ENCODE data around the gene LAMTOR5. TPM values are rescaled to one million over a fixed set of nuclear protein-coding genes. Genes with fewer than 3 reads are reported as not detected.
"Not testable (repeated sequence)": the region's sequence is repeated elsewhere in the genome, so short reads cannot be mapped to it uniquely, and the experiment has no call there.

Gene LAMTOR5
- polyA plus RNA-seq, 3 donors, result 255 to 281 (median 264) TPM

- not testable (repeated sequence) for DNase-seq
Measured at GRCh38 chr1:110437645-110438299, 30.3 kb upstream of the LAMTOR5 start.

- DNase-seq, result peak; percentile 68
Measured at GRCh38 chr1:110436635-110437034, 29.1 kb upstream of the LAMTOR5 start.

GRCh38 chr1:110434946-110435345, 27.5 kb upstream of the LAMTOR5 start:
- no peak for DNase-seq

GRCh38 chr1:110433803-110434202, 26.3 kb upstream of the LAMTOR5 start:
- no peak for DNase-seq

DNA sequence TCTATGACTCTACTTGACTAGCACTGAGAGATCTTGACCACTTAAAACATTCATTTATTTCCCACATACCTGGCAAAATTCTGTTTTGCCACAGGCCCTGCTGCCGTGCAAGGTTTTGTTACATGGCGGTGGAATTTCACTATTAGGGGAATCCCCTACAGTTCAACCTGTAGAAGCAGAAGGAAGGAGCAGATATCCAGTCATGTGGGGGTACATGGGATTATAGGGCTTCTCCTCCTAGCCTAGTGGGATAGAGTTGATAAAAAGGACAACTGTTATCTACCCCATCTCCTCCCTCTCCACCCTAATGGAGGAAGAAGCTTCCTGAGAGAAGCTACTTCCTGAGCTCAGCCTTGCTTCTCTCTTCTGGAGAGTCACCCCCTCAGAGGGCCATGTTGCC, 25.7 kb upstream of the LAMTOR5 start:
- DNase-seq, result no peak

DNA sequence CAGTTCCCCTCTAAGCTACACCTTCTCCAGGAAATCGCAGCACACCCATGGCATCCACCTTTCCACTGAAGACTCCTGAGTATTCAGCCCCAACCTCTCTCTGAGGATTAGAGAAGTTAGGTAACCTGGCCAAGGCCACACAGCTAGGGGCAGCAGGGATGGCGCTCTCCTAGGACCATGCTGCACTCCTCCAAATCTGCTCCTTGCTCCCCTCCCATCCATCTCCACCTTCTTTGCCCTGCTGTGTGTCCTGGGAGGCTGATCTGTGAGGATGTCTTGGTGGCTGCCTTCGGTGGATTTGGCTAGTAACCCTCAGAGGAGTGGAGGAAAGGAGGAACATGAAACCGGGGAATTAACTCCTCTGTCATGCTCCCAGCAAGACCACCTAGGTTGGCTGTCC, 23.4 kb upstream of the LAMTOR5 start:
- DNase-seq, result no peak

DNA sequence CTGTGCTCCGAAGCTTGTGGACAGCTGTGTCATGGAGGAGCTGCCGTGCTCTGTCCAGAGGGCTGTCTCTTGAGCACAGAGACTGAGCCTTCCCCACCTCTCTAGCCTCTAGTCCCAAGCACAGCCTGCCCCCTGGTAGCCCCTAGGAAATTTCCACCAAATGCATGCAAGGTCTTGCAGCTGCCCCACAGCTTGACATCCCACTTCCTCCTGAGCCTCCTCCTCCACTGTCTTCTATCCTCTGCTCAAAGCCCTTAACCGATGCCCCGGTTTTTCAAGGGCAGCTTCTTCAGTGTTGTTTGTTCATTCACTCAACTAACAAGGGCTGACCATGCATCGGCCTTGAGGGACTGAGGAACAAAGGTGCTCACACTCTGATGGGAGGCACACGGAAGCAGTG, 22.9 kb upstream of the LAMTOR5 start:
- no peak for DNase-seq

DNA sequence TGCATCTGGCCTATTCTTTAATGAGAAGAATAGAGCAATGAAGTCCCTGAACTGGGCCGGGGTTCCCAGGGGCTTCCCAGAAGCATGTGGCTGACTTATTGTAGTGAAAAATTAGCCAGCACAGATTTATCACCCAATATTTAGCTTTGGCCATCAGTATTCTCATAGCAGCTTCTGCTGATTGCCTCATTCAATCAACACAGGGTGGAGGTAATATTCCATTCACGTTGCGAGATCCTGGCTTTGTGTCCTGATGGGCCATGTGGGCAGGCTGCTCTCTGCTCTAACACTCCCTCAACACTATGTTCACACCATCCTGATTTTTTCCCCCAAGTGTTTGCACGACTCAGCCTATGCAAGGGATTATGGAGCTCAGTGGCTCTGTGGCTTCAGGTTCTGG, 21.5 kb upstream of the LAMTOR5 start:
- DNase-seq, result no peak

- DNase-seq, result no peak
Measured at GRCh38 chr1:110426854-110427253, 19.4 kb upstream of the LAMTOR5 start.

GRCh38 chr1:110425612-110426152, 18.2 kb upstream of the LAMTOR5 start:
- DNase-seq, result no peak

DNA sequence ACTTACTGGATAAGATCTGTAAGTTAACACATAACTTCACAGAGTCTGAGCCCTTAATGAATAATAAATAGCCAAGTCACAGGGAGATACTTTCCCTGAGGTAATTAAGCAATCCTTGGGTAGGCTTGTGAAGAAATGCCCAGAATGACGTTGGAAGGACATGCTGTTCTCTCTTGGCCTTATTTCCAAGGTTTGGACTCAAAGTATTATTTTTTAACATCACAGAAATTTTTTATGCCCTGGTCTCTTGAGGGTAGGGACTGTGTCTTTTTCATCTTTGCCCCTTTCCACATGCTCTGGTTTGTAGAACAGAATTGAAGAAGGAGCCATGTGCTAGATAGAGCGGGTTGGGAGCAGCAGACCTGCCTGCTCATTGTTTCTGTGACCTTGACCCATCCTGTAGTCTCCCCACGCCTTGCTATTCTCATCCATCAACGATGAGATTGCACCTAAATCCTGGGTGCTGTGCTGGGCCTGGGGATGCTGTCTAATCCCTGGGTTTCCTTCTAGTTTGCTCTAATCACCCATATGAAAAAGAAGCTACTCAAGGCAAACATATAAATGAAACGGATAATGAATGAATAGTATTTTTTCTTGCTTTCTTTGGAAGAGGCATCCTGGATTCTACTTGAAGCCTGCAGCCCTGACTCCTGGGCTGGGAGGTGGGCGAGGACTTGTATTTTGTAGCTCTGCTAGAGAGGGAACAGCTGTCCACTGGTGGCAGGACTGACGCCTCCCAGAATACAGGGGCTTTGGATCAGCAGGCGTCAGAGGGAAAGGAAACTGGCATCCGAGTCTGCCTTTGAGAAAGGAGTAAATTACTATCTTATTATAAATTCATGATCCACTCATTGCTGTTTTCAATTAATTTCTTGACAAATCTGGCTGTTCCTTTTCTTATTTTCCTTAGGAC, 17.5 kb upstream of the LAMTOR5 start:
- DNase-seq, result no peak

- no peak for DNase-seq
Measured at GRCh38 chr1:110420874-110421793, 13.6 kb upstream of the LAMTOR5 start.

DNA sequence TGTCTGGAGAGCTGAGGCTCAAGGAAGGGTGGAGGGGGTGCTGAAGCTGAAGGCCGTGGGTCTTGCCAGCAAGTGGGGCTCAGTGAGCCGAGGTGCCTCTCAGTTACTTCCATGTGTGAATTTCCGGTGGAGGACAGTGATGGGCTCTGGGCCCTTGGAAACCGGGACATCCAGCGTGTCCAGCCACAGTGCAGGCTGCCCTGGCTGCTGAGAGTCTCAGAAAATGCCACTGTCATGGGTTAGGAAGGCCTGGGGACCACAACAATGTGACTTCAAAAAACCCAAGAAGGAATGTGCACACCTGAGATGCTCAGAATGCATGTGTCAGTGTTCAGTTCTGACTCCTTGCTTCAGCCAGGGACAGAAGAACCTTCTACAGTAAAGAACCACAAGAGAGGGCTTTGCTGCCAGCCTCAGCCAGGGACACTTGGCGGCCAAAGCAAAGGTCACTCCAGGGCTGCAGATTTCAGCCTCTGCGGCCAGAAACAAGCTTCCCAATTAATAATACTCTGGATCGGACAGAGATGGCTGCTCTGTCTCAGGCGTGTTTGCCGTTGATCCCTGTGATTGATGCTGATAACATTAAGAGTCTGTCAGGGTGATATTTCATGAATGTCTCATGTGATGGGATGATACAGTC, 12.6 kb upstream of the LAMTOR5 start:
- no peak for DNase-seq

DNA sequence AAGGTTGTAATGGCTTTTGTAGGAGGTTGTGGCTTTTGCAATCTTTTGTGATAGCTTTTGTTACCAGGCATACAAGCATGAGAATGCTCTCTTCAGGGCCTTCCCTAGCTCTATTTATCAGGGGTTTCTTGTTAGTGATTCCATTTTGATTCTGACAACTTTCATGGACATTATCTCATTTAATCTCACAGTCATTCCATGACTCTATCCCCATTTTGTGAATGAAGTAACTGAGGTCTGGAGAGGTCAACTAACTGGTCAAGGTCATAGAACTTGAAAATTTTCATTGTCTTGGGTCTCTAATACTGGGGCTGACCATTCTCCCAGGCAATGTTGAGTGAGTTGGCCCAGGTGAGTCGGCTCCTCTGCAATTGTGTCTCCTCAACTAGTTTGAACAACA, 11.2 kb upstream of the LAMTOR5 start:
- DNase-seq, result no peak

DNA sequence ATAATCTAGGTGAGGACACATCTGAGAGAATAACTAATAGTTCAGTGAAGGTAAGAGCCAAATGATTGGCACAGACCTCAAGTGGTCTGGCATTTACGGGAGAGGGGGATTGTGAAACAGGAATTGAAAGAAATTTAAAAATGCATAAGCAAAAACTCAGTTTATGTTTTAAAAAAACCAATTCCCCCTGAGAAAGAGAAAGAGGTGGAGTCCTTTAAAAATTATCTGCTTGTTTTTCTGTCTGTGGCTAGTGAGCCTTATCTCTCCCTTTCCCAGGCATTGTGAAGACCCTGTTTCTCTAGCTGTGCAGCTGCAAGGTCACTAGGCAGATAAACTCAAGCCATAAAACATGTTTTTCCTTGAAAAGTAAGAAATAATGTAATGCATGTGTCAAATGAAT, 5.6 kb upstream of the LAMTOR5 start:
- DNase-seq, result not testable (repeated sequence)

DNA sequence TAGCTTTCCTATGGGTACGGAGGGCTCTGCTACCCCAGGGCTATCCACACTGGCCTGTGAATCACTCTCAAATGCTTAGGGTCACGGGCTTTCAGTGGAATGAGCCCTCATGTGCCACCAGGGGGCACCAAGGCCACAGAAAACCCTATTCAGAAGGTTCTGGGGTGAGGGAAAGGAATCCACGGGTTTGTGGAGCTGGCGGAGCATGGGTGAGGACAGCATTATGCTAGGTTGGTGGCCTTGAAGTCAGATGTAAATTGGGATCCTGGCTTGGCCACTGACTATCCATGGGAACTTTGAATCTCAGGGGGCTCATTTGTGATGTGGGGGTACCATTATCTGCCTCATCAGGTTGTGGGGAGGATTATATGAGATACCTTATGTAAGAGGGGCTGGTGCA, 5.1 kb upstream of the LAMTOR5 start:
- no peak for DNase-seq

DNA sequence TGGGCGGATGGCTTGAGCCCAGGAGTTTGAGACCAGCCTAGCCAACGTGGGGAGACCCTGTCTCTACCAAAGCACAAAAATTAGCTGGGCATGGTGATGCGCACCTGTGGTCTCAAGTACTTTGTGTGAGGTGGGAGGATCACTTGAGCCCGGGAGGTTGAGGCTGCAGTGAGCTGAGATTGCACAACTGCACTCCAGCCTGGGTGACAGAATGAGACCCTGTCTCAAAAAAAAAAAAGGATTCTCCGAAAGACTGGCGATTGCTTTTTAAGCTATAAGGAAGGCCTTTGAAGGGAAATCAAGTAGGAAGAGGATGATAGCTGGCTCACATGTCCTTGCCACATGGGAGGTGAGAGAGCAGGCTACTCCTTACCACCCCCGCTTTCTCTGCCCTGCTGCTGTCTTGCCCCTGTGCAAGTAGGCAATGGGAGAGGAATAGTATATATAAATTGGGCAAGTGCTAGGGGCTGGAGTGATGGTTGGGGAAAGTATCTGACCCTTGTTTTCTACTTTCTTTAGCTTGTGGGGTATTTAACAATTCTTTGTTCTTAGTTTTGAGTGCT, 3.8 kb upstream of the LAMTOR5 start:
- no peak for DNase-seq

- no peak for DNase-seq
Measured at GRCh38 chr1:110409316-110409715, 1.8 kb upstream of the LAMTOR5 start.

DNA sequence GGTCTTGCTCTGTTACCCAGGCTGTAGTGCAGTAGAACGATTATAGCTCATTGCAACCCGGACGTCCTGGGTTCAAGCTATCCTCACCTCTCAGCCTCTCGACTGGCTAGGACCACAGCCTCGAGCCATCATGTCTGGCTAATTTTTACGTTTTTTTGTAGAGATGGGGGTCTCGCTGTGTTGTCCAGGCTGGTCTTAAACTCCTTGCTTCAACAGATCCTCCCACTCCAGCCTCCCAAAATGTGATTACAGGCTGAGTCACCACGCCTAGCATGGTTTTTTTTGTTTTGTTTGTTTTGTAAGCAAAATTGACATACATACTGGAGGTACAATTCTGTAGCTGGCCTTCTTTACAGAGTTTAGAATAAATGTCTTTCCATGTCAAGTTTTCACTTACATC, 994 bp upstream of the LAMTOR5 start:
- DNase-seq, result no peak

DNA sequence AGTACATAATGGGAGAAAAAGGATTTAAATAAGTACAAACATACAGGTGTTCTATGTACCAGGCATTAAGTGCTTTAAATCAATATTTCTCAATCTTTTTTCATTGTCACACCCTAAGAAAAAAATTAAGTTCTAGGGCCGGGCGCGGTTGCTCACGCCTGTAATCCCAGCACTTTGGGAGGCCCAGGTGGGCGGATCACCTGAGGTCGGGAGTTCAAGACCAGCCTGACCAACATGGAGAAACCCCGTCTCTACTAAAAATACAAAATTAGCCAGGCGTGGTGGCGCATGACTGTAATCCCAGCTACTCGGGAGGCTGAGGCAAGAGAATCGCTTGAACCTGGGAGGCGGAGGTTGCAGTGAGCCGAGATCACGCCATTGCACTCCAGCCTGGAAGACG, 1.1 kb downstream of the LAMTOR5 start:
- not testable (repeated sequence) for DNase-seq

DNA sequence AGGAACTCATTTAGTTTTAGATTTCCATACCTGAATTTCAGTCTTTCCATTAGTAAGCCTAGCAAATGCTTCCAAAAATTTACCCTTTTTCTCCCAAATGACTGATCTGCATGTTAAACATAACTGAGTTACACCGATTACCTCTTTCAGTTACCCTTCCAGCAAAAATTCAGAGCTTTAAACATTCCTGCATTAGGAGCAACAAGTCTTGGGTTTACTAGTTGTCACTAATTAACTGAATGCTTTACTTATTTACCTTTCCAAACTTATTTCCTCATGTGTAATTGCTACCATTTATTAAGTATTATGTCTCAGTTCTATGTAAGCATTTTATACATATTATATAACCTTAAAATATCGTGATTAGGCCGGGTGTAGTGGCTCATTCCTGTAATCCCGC, 3.1 kb downstream of the LAMTOR5 start:
- no peak for DNase-seq
